ENCODE measurements around the gene TTC7B.

TTC7B gene

GRCh38 chr14:90778571-90779255 lies 37.5 kb downstream of the TTC7B start:
- TF ChIP-seq CTCF (IDR thresholded peaks at IDR 0.05; ENCODE audit: low read depth, low read length): no peak
- DNase-seq (ENCODE audit: low read depth in 2 of 2): no peak
- H3K4me3 ChIP-seq (replicated peaks in 1 of 2; ENCODE audit: low read depth in 2 of 2, low read length in 2 of 2): no peak overlapping the region

DNA sequence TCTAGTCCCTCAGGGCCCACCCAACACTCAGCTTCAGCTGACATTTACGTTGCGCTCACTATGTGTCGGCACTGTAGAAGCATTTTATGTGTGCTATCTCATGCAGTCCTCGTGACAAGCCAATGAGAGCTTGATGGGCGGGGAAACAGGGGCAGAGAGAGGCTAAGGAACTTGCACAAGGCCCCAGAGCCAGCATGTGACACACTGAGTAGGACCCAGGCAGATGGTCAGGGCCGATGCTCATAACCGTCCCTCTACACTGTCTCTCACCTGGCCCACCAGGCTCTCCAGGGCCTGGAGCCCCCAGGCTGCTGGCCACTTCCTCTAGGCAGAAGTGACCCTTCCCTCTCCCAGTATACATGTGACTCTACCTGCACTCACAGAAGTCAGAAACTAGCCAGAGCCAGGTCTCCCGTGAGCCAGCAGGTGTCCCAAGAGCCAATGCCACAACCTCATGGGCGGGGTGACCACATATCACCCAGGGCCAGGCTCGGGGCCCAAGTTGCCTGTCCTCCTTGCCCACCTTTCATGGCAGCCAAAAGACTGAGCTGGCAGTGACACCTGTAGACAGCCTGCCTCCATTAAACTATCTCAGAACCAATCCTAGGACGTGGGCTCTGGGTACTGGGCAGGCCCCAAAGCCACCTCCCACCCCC lies 38.3 kb downstream of the TTC7B start:
- no peak for DNase-seq (ENCODE audit: low read depth in 2 of 2)
- no peak overlapping the region for H3K4me3 ChIP-seq (replicated peaks in 1 of 2; ENCODE audit: low read depth in 2 of 2, low read length in 2 of 2)
- TF ChIP-seq CTCF (IDR thresholded peaks at IDR 0.05; ENCODE audit: low read depth, low read length): no peak

DNA sequence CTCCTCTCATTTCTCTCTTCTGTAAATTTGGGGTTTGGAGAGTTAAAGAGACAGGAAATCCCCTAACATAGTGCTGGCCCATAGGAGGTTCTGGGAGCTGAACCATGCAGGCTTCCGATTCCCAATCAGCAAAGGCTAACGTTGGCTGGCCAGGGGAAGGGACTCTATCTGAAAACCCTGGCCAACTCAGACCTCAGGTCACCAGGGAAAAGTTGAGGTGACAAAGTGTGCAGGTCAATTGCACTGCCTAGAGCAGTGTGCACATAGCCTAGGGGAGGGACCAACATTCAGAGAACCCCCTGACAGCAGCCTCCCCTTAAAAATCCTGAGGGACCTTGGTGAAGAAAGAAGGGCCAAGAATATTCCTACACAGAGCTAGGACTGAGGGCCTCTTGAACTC lies 38.9 kb downstream of the TTC7B start:
- no peak for DNase-seq (ENCODE audit: low read depth in 2 of 2)
- no peak for TF ChIP-seq CTCF (IDR thresholded peaks at IDR 0.05; ENCODE audit: low read depth, low read length)
- no peak overlapping the region for H3K4me3 ChIP-seq (replicated peaks in 1 of 2; ENCODE audit: low read depth in 2 of 2, low read length in 2 of 2)

- TF ChIP-seq CTCF (IDR thresholded peaks at IDR 0.05; ENCODE audit: low read depth, low read length): no peak
- no peak overlapping the region for H3K4me3 ChIP-seq (replicated peaks in 1 of 2; ENCODE audit: low read depth in 2 of 2, low read length in 2 of 2)
- DNase-seq (ENCODE audit: low read depth in 2 of 2): no peak
Measured at GRCh38 chr14:90775441-90775840, 40.8 kb downstream of the TTC7B start.

GRCh38 chr14:90774316-90774715 lies 41.9 kb downstream of the TTC7B start:
- no peak for DNase-seq (ENCODE audit: low read depth in 2 of 2)
- H3K4me3 ChIP-seq (replicated peaks in 1 of 2; ENCODE audit: low read depth in 2 of 2, low read length in 2 of 2): no peak overlapping the region
- TF ChIP-seq CTCF (IDR thresholded peaks at IDR 0.05; ENCODE audit: low read depth, low read length): no peak

DNA sequence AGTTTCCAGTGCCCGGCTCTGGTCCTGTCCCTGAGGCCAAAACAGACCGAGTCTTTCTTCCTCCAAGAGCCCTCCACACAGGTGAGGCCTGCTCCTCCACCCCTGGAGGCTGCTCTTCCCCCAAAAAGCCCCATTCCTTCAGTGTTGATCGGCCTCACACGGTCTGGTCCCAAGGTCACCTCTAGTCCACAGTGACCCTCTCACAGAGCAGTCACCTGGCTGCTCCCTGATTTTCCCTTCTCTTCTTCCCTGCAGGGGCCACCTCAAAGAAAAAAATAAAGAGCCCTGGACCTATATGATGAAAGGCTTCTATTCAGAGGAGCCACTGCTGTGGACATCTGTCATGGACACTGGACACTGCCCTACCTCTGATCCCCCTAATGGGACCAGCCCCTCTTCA lies 42.5 kb downstream of the TTC7B start:
- TF ChIP-seq CTCF (IDR thresholded peaks at IDR 0.05; ENCODE audit: low read depth, low read length): no peak
- DNase-seq (ENCODE audit: low read depth in 2 of 2): no peak
- H3K4me3 ChIP-seq (replicated peaks in 1 of 2; ENCODE audit: low read depth in 2 of 2, low read length in 2 of 2): no peak overlapping the region

DNA sequence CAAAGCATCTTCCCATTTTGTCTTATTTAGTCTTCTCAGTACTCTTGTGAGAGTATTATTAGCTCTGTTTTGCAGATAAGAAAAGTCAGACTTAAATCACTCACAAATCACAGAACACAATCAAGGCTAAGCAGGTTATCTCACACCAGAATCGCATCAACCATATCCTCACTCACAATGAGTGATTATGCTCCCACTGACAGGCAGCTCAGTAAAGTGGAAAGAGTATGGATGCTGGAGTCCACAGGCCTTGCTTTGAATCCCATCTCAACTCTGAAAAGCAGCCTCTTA lies 43.1 kb downstream of the TTC7B start:
- H3K4me3 ChIP-seq (replicated peaks in 1 of 2; ENCODE audit: low read depth in 2 of 2, low read length in 2 of 2): no peak overlapping the region
- no peak for DNase-seq (ENCODE audit: low read depth in 2 of 2)
- TF ChIP-seq CTCF (IDR thresholded peaks at IDR 0.05; ENCODE audit: low read depth, low read length): no peak
